ENCODE results near the gene ERBIN. TPM values are rescaled to one million over a fixed set of nuclear protein-coding genes. Genes with fewer than 3 reads are reported as not detected.

Gene ERBIN
- total and polyA plus RNA-seq, 10 of the 15 experiments (the other 5 are each of a cell fraction or from before 2014, with no cell fraction given) = 9.5 to 91.1 (median 49.4) TPM

- TF ChIP-seq RAD51 (IDR thresholded peaks at IDR 0.05) = no peak
Observed at GRCh38 chr5:65883461-65883860, 42.9 kb upstream of the ERBIN start (continued).

GRCh38 chr5:65886387-65886786 is 40.0 kb upstream of the ERBIN start:
- ChIA-PET RAD21 (ENCODE audit: unreplicated experiment) (no interaction called here), SMC1A (ENCODE audit: uncharacterized antibody, unreplicated experiment) (interaction anchor here (2.4 kb wide), 1 partner anchor 11 kb away, joined by 10 read pairs; no protein-coding TSS in a partner anchor), CTCF (no interaction called here), POLR2A (no interaction called here)
- DNase-seq (ENCODE audit: low read depth, low spot score) (no peak), FAIRE-seq (no peak), ATAC-seq (no peak)
- H3K4me2 ChIP-seq (ENCODE audit: control insufficient read depth, insufficient read depth) = no peak overlapping the region
- no peaks in the 10 kb centered on the region for H4K20me1 ChIP-seq (ENCODE audit: control insufficient read depth, insufficient read depth)
- 33% methylated on average over 7 of the region's 7 CpGs for WGBS (ENCODE audit: insufficient coverage, insufficient replicate concordance, low lambda C conversion rate, missing lambda C conversion rate)
- in situ Hi-C loops (cut with MboI) = no loop called here
- no peak overlapping the region for H3K4me3 ChIP-seq
- no peak overlapping the region for H2AFZ ChIP-seq (ENCODE audit: control insufficient read depth, low read depth, low read length)
- no peaks in the 10 kb centered on the region for H3K79me2 ChIP-seq (ENCODE audit: control insufficient read depth, insufficient read depth, low read length)
- H3K27me3 ChIP-seq (replicated peaks in 1 of 2; ENCODE audit: control insufficient read depth in 2 of 2, insufficient read depth in 2 of 2, low read length in 1 of 2) = no peaks in the 10 kb centered on the region
- H3K9me3 ChIP-seq (replicated peaks; ENCODE audit: control insufficient read depth, insufficient read depth, low read length) = no peaks in the 10 kb centered on the region
- intact Hi-C loops (cut with micrococcal nuclease; ENCODE audit: unreplicated experiment) = no loop called here
- H3K4me1 ChIP-seq (ENCODE audit: control insufficient read depth, insufficient read depth, low read length) = no peaks in the 10 kb centered on the region
- no TSS peak for BruUV-seq (replicated peaks)
- no peak overlapping the region for H3K27ac ChIP-seq (ENCODE audit: control insufficient read depth, insufficient read depth)
- no peaks in the 10 kb centered on the region for H3K36me3 ChIP-seq (ENCODE audit: control insufficient read depth in 2 of 2, insufficient read depth in 2 of 2, low read length in 1 of 2)
- H3K9ac ChIP-seq (ENCODE audit: control insufficient read depth, insufficient read depth, low read length) = no peak overlapping the region
- no peak for TF ChIP-seq NKRF (conservative IDR thresholded peaks at IDR 0.05)
- TF ChIP-seq MEF2A (IDR thresholded peaks at IDR 0.05; ENCODE audit: insufficient read depth, low read depth, low read length) = no peak
- no peak for TF ChIP-seq EGR1 (IDR thresholded peaks at IDR 0.05; ENCODE audit: borderline replicate concordance in 1 of 2, low read depth in 2 of 2, low read length in 2 of 2)
- no peak for TF ChIP-seq SREBF2 (IDR thresholded peaks at IDR 0.05; ENCODE audit: low read length)
- no peak for TF ChIP-seq PRDM15 (CRISPR knock-in tag; IDR thresholded peaks at IDR 0.05)
- TF ChIP-seq PAX5 (IDR thresholded peaks at IDR 0.05; ENCODE audit: borderline replicate concordance, low read depth, low read length) = no peak
- TF ChIP-seq CUX1 (IDR thresholded peaks at IDR 0.05; ENCODE audit: insufficient replicate concordance, low read depth, low read length) = no peak
- no peak for TF ChIP-seq TARDBP (IDR thresholded peaks at IDR 0.05; ENCODE audit: borderline replicate concordance)
- no peak for TF ChIP-seq BCL3 (IDR thresholded peaks at IDR 0.05; ENCODE audit: borderline replicate concordance, insufficient read depth, low read depth, low read length, poor library complexity, severe bottlenecking)

Data from GM12878 (cell line).